Measurements from ENCODE around the gene CDC42BPA.
"Not testable (repeated sequence)": the region's sequence is repeated elsewhere in the genome, so short reads cannot be mapped to it uniquely, and the experiment has no call there.

The CDC42BPA gene

DNA sequence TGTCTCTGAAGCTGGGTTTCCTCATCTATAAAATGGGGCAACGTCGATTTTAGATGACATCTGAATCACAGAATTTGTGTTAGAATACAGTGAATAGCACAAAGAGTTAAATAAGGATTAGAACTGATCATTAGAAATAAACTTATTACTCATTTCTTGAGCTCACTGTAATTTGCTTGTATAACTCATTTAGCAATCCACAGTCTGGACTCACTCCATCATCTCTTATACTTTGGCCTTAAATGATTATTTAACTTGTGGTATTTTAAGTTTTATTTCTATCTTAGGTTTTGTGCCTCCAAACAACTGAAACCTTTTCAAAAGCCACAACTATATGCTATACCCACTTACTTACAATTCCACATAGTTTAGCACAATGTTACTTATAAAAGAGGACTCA, 128.0 kb downstream of the CDC42BPA start:
- DNase-seq: no peak

DNA sequence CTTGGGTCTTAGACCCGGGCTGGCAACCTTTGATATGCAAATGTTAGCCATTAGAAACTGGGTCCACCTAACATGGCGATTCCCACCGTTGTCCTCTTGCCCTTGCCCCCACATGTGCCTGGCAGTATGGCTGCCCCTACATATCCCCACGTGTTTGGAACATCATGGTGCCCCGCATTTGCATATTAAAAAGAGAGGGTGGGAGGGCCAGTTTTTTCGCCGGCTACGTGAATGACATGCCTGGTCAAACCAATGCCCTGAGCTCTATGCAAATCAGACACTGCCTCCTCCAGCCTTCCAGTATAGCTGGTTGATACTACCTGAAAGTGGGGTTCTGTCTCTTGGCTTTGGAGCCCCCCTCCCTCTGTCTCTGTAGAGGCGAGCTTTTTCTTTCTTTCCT, 133.0 kb downstream of the CDC42BPA start:
- no peak for DNase-seq

DNA sequence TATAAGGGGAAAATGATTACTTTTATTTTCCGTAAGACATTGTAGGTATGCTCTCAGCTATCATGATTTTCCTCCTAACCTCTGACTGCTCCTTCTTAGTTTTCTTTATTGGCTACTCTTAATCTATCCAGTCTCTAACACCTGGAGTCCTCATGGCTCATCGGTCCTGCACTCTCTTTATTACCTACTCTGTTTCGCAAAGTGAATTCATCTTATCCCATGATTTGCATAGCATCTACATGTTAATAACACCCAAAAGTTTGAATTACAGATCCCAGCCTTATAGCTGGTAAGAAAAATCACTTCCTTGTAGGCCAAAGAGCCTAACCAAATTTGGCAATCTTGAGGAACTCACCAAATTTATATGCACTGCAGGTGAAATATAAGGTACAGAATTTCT, 136.3 kb downstream of the CDC42BPA start:
- DNase-seq: no peak

DNA sequence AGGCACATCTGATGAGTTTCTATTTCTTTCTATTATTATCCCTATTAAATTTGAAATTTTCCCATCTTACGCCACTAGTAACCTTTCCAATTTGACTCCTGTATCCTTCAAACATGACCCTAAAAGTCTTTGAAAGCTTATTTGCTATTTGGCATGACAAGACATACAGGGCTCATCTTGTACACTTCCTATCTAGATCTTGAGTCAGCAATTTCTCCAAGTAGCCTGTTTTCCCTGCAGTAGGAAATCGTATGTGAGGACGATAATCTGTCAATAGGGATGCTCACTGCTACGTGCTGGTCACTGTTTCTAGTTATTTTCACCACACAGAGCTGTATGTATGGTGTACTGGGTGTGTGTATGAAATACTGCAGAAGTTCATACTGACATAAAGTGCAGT, 142.7 kb downstream of the CDC42BPA start:
- no peak for DNase-seq

DNA sequence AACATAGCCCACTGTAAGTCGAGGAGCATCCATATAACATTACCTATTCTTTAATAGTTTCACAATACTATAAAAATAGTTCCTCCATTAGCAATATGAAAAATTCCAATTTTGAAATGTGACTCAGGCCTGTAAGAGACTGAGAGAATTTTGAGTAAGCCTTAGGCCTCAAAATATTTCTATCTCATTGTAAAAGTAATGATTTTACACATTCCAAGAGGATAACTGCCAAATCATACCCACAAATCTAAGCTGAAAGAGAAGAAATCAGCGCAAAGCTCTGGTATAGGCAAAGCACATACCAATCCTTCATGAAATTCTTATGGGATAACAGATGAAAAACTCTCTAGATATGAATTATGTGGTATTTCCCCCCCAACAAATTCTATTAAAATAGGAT, 144.1 kb downstream of the CDC42BPA start:
- no peak for DNase-seq

DNA sequence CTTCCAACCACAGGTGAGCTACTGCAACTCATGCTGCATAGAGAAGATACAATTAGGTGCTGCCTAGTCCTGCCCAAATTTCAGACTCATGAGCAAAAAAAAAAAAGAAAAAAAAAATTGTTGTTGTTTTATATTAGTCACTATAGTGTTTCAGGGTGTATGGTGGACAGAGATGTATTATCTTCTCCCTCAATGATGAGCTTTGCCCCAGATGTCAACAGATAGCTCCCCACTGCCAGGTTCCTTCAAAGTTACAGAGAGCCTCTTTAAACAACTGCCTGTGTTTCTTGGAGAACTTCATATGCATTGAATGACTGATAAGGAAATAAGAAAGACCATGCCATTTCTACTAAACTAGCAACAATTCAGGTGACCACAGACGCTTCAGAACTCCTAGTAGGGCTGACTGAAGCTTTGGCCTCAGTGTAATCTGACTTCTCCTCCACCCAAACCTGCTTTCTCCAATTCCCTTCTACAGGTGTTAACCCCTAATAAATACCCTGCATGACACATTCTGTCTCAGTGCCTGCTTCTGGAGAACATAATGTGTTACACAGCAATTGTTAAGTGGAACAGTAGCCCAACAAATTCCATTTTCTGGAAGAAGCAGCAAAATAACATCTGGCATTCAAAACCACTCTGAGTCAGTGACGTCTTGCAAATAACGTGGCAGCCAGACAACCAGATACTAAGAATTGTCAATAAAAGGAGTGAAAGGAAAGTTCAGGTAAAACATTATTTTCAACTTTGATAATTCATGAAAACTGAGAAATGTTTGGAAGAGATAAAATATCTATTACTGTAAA, 147.7 kb downstream of the CDC42BPA start:
- DNase-seq: no peak

DNA sequence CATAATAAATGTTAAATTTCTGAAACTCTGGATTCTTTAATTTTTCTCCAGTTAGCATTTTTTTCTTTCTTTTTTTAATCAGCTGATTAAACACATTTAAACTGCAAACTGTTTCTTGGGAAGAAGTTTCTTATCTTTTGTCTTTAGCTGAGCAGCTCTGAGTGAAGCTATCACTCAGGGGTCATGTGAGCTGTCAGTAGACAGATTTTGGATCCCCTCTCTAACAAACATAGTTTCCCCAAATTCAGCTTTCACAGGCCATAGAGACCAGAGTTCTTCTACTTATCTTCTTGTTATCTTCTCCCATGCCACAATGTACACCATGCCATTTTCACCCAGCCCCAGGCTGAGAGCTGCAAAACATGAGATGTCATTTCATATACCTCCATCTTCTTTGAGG, 148.9 kb downstream of the CDC42BPA start:
- no peak for DNase-seq

DNA sequence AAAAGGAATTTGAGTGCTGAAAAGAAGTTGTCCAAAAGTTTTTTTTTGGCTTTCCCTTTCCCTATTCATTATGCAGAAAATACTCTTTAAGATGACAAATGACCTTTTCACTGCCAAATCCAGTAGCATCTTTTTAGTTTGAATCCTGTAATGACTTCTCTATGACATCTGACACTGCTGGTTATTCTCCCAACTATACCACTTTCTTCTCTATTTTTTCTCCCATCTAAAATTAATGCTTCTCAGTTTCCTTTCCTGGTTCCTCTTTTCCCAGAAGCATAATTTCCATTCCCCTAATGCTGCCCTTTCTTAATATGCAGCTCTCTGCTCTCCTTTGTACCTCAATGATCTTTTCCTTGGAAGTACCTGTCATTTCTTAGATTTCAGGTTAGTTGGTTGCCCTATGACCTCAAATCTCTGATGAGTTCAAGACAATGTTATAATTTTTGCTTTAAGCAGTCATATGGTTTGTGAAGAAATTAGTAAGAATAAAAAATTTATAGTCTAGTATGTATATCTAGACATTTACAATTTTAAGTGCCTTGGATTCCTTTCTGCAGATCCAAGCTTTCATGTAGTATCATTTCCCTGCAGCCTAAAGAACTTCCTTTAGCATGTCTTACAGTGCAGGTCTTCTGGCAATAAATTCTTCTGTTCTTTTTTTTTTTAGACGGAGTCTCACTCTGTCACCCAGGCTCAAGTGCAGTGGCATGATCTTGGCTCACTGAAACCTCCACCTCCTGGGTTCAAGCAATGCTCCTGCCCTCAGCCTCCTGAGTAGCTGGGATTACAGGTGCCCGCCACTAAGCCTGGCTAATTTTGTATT, 150.8 kb downstream of the CDC42BPA start:
- DNase-seq: no peak

DNA sequence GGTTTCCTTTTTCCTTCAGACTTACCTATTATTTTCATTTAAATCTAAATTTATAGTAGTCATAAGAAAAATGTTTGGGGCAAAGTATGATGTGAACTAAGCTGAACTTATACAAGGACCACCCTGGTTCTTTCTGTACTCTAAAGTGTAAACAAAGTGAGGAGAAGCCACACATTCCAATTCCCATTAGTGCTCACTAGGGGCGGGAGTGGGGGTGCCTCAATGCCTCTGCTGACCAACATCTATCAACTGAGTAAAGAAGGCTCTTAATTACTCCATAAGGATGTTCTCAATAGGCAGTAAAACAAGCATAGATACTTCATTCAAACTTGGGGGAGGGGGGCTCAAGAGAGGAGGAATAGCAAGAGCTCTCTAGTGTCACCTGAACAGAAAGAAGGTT, 151.7 kb downstream of the CDC42BPA start:
- no peak for DNase-seq

DNA sequence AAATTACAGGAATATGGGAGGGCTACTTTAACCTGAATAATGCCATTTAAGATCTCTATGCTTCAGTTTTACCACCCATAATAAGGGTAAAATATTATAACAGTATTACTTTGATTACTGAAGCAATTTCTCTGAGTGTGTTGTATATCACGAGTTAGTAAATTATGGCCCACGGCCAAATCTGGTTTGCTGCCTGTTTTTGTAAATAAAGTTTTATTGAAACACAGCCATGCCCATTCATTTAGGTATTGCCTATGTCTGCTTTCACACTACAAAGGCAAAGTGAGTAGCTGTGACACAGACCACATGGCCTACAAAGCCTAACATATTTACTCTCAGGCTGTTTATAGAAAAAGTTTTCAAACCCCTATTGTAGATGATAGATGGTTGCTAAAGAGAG, 156.8 kb downstream of the CDC42BPA start:
- no peak for DNase-seq

DNA sequence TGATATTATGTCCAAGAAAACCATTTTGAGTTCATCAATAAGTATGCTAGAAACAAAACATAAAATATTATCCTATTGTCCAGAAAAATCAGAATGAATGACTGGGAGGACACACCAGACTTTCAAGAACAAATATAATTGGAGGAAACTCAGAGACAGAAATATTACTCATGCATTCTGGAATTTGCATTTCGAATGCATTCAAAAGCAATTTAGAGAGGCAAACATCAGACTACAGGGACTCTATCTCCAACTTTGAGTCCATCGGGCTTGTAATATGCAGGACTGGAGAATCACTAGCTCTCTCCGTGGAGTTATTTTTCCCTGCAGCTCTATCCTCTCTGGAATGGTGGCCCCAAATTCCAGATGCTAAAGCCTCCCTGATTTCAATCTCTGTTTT, 161.8 kb downstream of the CDC42BPA start:
- DNase-seq: no peak

DNA sequence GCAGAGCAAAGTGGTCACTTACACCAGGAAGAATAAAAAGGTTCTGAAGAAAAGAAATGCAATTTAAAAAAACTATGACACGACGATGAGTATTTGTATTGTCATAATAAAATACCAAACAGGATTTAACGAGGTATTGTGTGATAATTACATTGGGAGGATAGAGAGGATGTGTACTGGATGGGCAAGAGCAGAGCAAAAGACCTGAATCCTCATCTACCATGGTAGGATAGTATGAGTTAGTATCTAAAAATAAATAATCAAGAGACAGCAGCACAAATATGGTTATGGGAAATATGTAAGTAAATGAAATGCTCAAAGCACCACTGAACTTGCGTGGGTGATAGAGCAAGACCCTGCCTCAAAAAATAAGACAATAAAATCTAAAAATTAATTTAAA, 162.6 kb downstream of the CDC42BPA start:
- no peak for DNase-seq

DNA sequence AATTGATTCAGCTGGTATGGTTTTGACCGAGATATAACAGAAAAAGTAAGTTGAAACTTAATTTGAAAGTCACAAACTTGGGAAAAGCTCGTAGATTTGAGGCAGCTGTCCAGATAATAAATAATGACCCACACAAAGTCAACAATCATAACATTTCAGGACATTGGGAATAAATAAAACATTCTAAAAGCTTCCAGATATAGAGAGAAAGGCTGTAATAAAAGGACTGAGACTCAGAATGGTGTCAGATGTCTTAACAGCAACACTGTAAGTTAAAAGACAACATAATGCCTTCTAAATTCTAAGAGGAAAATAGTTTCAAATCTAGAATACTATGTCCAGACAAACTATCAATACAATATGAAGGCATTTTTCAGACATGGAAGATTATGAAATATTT, 163.3 kb downstream of the CDC42BPA start:
- no peak for DNase-seq

DNA sequence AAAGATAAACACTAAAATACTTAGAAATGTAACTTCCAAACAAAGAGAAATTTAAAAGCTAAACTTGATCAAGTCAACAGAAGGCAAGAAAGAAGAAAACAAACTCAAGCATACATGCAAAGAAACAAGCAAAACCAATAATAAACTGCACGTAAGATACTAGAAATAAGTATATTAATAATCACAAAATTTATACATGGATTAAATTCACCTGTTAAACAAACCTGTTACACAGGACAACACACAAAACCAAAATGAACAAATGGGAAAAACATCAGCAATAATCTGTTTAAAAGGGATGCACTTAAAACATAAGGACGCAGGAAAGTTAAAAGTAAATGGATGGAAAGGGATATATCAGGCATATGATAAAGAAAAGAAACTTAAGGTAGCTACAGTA, 165.8 kb downstream of the CDC42BPA start:
- DNase-seq: no peak

DNA sequence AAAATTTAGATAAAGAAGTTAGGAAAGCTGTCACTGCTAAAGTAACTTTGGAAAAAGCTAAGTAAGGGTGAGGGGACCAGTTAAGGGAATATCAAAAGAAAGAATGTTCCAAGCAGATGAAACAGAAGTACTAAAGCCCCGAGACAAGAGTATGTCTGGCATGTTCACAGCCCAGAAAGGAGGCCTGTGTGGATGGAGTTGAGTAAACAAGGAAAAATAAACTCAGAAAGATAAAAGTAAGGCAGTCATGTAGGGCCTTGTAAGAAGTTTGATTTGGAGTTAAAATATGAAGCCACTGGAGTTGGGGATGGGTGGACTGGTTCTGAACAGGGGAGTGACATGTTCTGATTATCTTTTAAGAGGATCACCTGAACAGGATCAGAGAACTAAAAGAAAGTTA, 177.9 kb downstream of the CDC42BPA start:
- no peak for DNase-seq

DNA sequence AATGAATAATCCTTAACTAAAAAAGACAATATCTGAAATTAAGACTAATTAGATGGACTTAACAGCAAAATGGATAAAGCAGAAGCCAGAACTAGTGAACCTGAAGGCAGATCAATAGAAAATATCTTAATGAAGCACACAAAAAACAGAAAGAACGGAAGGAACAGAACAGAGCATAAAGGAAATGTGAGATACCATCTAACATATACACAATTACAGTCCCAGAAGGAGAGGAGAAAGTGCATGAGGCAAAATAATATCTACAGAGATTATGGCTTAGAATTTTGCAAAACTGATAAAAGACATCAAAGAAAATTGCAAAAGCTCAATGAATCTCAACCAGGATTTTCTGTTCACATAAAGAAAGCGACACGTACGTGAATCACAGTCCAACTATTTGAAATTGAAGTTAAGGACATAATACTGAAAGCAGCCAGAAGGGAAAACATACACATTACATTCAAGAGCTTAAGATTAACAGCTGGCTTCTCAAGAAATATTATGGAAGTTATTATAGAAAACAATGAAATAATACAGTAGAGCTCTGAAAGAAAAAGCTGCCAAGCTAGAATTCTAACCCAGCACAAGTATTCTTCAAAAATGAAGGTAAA, 182.0 kb downstream of the CDC42BPA start:
- DNase-seq: no peak

DNA sequence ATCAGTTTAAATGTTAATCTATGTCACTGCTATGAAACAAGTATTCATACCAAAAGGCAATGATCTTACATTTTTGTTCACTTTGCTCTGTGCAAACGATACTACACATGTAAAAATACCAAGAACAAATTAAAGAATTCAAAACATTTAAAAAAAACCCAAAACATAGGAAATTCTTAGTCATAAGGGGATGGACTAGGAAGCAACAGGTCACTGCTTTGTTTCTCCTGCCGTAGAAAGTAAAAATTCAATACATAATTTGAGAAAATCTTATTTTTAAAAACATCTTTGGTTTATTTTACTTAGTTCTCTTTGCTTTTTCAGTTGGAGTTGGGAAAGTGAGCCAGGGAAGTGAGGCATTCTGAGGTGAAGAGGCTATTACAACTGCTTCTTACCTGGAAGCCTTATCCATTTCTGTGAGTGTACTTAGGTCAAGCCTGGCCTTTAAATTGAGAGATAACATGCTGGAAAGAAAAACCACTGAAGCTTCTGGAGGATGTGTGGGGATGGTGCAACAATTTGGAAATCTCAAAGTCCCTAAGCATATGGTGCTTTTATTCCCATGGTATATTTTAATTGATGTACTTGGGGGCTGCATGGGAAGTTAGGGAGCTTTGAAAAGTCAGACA, 183.5 kb downstream of the CDC42BPA start:
- DNase-seq: no peak

DNA sequence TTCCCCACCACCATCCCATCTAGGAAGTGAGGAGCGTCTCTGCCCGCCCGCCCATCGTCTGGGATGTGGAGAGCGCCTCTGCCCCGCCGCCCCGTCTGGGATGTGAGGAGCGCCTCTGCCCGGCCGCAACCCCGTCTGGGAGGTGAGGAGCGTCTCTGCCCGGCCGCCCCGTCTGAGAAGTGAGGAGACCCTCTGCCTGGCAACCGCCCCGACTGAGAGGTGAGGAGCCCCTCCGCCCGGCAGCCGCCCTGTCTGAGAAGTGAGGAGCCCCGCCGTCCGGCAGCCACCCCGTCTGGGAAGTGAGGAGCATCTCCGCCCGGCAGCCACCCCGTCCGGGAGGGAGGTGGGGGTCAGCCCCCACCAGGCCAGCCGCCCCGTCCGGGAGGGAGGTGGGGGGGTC, 185.6 kb downstream of the CDC42BPA start:
- not testable (repeated sequence) for DNase-seq

DNA sequence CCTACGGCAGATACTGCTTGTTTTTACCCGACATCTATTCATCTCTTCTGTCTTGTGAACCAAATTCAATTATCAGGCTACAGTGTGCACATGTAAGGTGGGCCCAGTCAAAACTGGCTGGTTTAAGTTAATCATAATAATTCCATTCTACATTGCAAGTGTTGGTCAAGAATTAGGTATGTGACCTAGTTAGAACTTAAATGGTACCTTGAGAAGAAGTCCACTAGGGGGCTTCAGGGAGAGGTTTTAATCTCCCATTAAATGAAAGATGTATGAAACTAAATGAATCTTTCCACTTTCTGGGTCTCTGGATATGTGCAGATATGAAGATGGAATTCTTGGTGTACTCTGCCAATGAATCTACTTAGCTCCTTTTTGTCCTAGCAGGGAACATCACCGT, 187.1 kb downstream of the CDC42BPA start:
- DNase-seq: no peak

DNA sequence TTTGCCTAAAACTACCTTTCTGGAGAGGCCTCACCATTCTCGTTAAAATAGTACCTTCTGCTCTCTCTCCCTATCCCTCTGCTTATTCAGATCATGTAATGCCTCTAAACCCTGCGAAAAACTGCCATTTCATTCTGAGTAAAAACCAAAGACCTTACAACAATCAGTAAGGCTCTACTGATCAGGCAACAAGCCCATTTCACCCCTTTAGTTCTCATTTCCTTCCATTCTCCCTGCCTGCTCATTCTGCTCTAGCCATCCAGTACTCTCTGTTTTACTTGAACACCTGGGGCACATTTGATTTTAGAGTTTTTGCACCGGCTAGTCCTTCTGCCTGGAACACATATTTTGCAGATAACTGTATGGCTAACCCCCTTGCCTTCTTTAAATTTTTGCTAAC, 190.4 kb downstream of the CDC42BPA start:
- DNase-seq: no peak

DNA sequence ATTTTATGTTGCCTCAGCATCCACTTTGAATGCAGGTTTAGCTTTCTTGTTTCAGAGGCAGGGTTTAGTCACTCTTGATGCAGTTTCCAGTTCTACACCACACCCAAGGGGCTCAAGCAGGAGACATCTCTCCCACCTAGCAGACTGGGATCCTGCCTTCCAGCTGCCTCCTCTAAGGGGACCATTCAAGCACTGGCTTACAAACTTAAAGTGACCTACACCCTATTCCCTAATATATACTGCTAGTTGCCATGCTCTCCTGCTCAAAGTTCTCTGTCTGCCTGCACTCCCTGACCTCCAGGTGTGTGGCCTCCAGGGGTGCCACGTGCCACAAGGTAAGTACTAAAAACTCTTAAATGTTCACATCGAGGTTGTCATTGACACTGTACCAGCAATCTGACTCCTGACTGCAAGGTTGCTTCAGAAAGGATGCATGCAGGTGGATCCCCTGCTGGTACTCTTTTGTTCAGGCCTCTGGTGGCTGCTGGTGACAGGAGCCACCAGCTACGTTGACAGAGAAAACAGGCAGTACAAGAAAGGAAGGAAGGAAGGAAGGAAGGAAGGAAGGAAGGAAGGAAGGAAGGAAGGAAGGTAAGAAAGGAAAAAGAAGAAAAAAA, 192.3 kb downstream of the CDC42BPA start:
- no peak for DNase-seq

DNA sequence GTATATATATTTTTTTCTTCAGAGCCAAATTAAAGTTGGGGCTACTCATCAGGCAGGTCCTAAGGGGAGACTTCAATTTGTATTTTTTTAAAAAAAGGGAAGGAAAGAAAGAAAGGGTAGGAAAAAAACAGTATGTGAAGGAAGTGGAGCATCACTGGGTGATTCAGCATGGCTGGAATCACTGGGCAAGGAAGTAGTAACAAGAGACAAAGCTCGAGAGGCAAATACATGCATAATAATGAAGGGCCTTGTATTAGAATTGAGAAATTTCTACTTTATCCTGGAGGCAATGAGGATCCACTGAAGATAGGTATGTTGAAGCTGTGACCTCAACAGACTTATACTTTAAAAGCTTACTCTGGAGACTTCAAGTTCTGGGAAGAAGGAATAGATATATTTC, 193.8 kb downstream of the CDC42BPA start:
- no peak for DNase-seq

DNA sequence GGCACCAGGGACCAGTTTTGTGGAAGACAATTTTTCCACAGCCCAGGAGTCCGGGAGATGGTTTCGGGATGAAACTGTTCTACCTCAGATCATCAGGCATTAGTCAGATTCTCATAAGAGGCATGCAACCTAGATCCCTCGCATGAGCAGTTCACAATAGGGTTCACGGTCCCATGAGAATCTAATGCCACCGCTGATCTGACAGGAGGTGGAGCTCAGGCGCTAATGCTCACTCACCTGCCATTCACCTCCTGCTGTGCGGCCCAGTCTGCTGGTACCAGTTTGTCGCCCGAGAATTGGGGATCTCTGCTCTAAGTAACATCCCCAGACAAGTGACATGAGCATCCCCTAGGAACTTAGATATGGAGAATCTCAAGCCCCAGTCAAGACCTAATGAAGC, 197.5 kb downstream of the CDC42BPA start:
- DNase-seq: no peak
